HG03575 (cell line): Measurements from ENCODE around the gene ERC1.
"Not testable (repeated sequence)": the region's sequence is repeated elsewhere in the genome, so short reads cannot be mapped to it uniquely, and the experiment has no call there.

Experiments
- ATAC-seq: cut with Tn5 transposase; IDR thresholded peaks from one replicate; pipeline ENCODE4 v1.9.1; 2021; ENCODE audit not compliant: unreplicated experiment, insufficient number of reproducible peaks, low FRiP score; ENCODE audit errors: extremely low read depth

The ERC1 gene

GRCh38 chr12:1059162-1059561, 68.1 kb downstream of the ERC1 start:
- ATAC-seq = no peak

- ATAC-seq = no peak
Measured at GRCh38 chr12:1063852-1064251, 72.8 kb downstream of the ERC1 start.

GRCh38 chr12:1064317-1064716, 73.3 kb downstream of the ERC1 start:
- no peak for ATAC-seq

GRCh38 chr12:1065629-1066028, 74.6 kb downstream of the ERC1 start:
- ATAC-seq = no peak

- no peak for ATAC-seq
Measured at GRCh38 chr12:1069846-1070245, 78.8 kb downstream of the ERC1 start.

GRCh38 chr12:1071182-1071581, 80.2 kb downstream of the ERC1 start:
- no peak for ATAC-seq

- ATAC-seq = no peak
Measured at GRCh38 chr12:1073652-1074051, 82.6 kb downstream of the ERC1 start.

- no peak for ATAC-seq
Measured at GRCh38 chr12:1077036-1077803, 86.2 kb downstream of the ERC1 start.

- no peak for ATAC-seq
Measured at GRCh38 chr12:1078002-1078401, 87.0 kb downstream of the ERC1 start.

GRCh38 chr12:1080520-1081223, 89.6 kb downstream of the ERC1 start:
- ATAC-seq = no peak

GRCh38 chr12:1083151-1083888, 92.3 kb downstream of the ERC1 start:
- no peak for ATAC-seq

- no peak for ATAC-seq
Measured at GRCh38 chr12:1083889-1084262, 92.9 kb downstream of the ERC1 start.

GRCh38 chr12:1091350-1091749, 100.3 kb downstream of the ERC1 start:
- no peak for ATAC-seq

GRCh38 chr12:1093166-1093751, 102.2 kb downstream of the ERC1 start:
- no peak for ATAC-seq

- no peak for ATAC-seq
Measured at GRCh38 chr12:1094714-1095113, 103.7 kb downstream of the ERC1 start.

GRCh38 chr12:1099158-1099557, 108.1 kb downstream of the ERC1 start:
- no peak for ATAC-seq

- ATAC-seq = not testable (repeated sequence)
Measured at GRCh38 chr12:1099618-1100017, 108.6 kb downstream of the ERC1 start.

GRCh38 chr12:1102115-1102514, 111.1 kb downstream of the ERC1 start:
- ATAC-seq = no peak

- no peak for ATAC-seq
Measured at GRCh38 chr12:1102791-1103450, 111.9 kb downstream of the ERC1 start.
